Endothelial cell of umbilical vein (primary cell): ENCODE data around the gene PKP3.

Experiments used
- CTCF ChIP-seq, 2 donors: IDR thresholded peaks; 1 replicate in 1 of 2; 2 replicates in 1 of 2; pipeline ENCODE4 v1.5.1; 2011; ENCODE audit warnings: low read length in 2 of 2, mild to moderate bottlenecking in 2 of 2, moderate library complexity in 2 of 2, control low read depth in 1 of 2, inconsistent platforms in 1 of 2, low read depth in 1 of 2; ENCODE audit not compliant: insufficient read depth in 1 of 2; ENCODE audit errors: extremely low read depth in 1 of 2
- EZH2 ChIP-seq: IDR thresholded peaks from 2 replicates; pipeline ENCODE4 v1.6.1; 2012; ENCODE audit warnings: borderline replicate concordance, low read depth, mild to moderate bottlenecking, moderate library complexity, low read length, inconsistent platforms; ENCODE audit not compliant: severe bottlenecking
- JUN ChIP-seq: IDR thresholded peaks from 2 replicates; pipeline ENCODE4 v1.6.1; 2011; ENCODE audit warnings: borderline replicate concordance, low read depth; ENCODE audit not compliant: insufficient read length, insufficient read depth
- MYC ChIP-seq: IDR thresholded peaks from one replicate; pipeline ENCODE4 v1.6.1; 2011; ENCODE audit warnings: mild to moderate bottlenecking, low read depth, low read length
- POLR2A ChIP-seq: IDR thresholded peaks from 2 replicates; pipeline ENCODE4 v1.6.1; 2012; ENCODE audit warnings: low read depth, mild to moderate bottlenecking, control low read depth, low read length
- POLR2AphosphoS5 ChIP-seq: IDR thresholded peaks from 2 replicates; pipeline ENCODE4 v1.6.1; 2012; ENCODE audit warnings: low read depth, mild to moderate bottlenecking, control low read depth, low read length, moderate library complexity; ENCODE audit not compliant: insufficient read depth
- TF ChIP-seq, protein P1 (sequence below): IDR thresholded peaks from 2 replicates; pipeline ENCODE4 v1.6.1; 2011; ENCODE audit not compliant: insufficient read depth, insufficient read length

- TF ChIP-seq MYC, result no peak
- no peak for TF ChIP-seq CTCF (IDR thresholded peaks at IDR 0.05; ENCODE audit: extremely low read depth in 1 of 2, insufficient read depth in 1 of 2, low read depth in 1 of 2, low read length in 2 of 2)
- TF ChIP-seq, protein P1, sequence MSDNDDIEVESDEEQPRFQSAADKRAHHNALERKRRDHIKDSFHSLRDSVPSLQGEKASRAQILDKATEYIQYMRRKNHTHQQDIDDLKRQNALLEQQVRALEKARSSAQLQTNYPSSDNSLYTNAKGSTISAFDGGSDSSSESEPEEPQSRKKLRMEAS, result no peak
- TF ChIP-seq POLR2A, result no peak
- TF ChIP-seq POLR2AphosphoS5, result no peak
- TF ChIP-seq JUN, result no peak
- TF ChIP-seq EZH2, result no peak
Measured at GRCh38 chr11:352456-353031, 41.5 kb upstream of the PKP3 start.
